K562 (cell line): ENCODE measurements around the gene RAB43. TPM values are rescaled to one million over a fixed set of nuclear protein-coding genes. Genes with fewer than 3 reads are reported as not detected.

Experiments used
- ATAC-seq: fragments of 200-7000 bp; cut with Tn5 transposase; 3 replicates; pipeline ENCODE4 v1.9.1; 2020; ENCODE audit warnings: moderate library complexity
- BruUV-seq: library from RNA; stranded (reverse); fragments of 400-500 nt; replicated peaks from 2 replicates; lab custom pipeline; 2021; lab: Mats Ljungman, UMichigan
- CTCF ChIA-PET: fragments of 300-600 bp; formaldehyde crosslinking; extraction: SDS; loops from one replicate; lab custom pipeline; 2021; ENCODE audit warnings: low intra/inter-chr PET ratio; lab: Yijun Ruan, JAX
- POLR2A ChIA-PET: fragments of 300-600, 350-650 bp; sonication (Branson Sonifier 250); formaldehyde crosslinking; extraction: SDS; loops from one replicate; lab custom pipeline; 2021; ENCODE audit warnings: antibody characterized with exemption, inconsistent platforms; lab: Yijun Ruan, JAX
- DNase-seq, 4 experiments: peaks; one replicate each; pipeline versions ENCODE4 v3.0.0 to v3.0.0-alpha.2; 2011 to 2018; ENCODE audit warnings: low spot score in 3 of 4, mixed read lengths in 3 of 4; ENCODE audit errors: extremely low read depth in 1 of 4
- FAIRE-seq: peaks from 2 replicates; lab custom pipeline; 2011; peaks lifted over from hg19 to GRCh38; lab: Jason Lieb, UNC
- H2AFZ ChIP-seq: 2 replicates; pipeline ENCODE4 v1.6.0; 2011; ENCODE audit warnings: low read depth, low read length, control low read depth, inconsistent platforms
- H3K27ac ChIP-seq: fragments of 200-600 bp; 3 replicates; pipeline ENCODE4 v1.8.0; 2011; ENCODE audit warnings: low read depth, mild to moderate bottlenecking, control low read depth, inconsistent platforms, low read length, moderate library complexity, mixed read lengths; ENCODE audit errors: extremely low read depth
- H3K27me3 ChIP-seq, 2 experiments: fragments of 300-600 bp in 1 of 2; 2 replicates in 1 of 2; 3 replicates in 1 of 2; pipeline versions ENCODE4 v1.6.0 to v1.8.0; 2011; ENCODE audit warnings: inconsistent platforms in 2 of 2, low read length in 2 of 2, mild to moderate bottlenecking in 1 of 2, mixed read lengths in 1 of 2, moderate library complexity in 1 of 2; ENCODE audit not compliant: control insufficient read depth in 2 of 2, insufficient read depth in 2 of 2
- H3K36me3 ChIP-seq: fragments of 300-600 bp; 3 replicates; pipeline ENCODE4 v1.8.0; 2011; ENCODE audit warnings: mild to moderate bottlenecking, low read length, inconsistent platforms; ENCODE audit not compliant: control insufficient read depth, insufficient read depth
- H3K4me1 ChIP-seq, 2 experiments: fragments of 200-600 bp in 1 of 2; replicated peaks in 1 of 2; 2 replicates in 1 of 2; 3 replicates in 1 of 2; pipeline versions ENCODE4 v1.5.1 to v1.8.0; 2011; ENCODE audit warnings: inconsistent platforms in 2 of 2, low read length in 2 of 2, mild to moderate bottlenecking in 1 of 2, mixed read lengths in 1 of 2, moderate library complexity in 1 of 2; ENCODE audit not compliant: control insufficient read depth in 2 of 2, insufficient read depth in 2 of 2
- H3K4me2 ChIP-seq: 2 replicates; pipeline ENCODE4 v1.6.1; 2011; ENCODE audit warnings: low read length, control low read depth, inconsistent platforms, mixed read lengths; ENCODE audit not compliant: insufficient read depth
- H3K4me3 ChIP-seq: fragments of 200-600 bp; sonication (generic), shearing (Covaris generic); 2 replicates; pipeline ENCODE4 v1.5.1; 2016; ENCODE audit warnings: control low read depth, inconsistent platforms
- H3K79me2 ChIP-seq: fragments of 200-600 bp; 3 replicates; pipeline ENCODE4 v1.8.0; 2011; ENCODE audit warnings: low read length, inconsistent platforms; ENCODE audit not compliant: control insufficient read depth, insufficient read depth
- H3K9ac ChIP-seq, 2 experiments: 2 replicates each; pipeline versions ENCODE4 v1.6.0 to v1.6.1; 2011; ENCODE audit warnings: low read depth in 2 of 2, low read length in 2 of 2, control low read depth in 1 of 2, inconsistent platforms in 1 of 2, mild to moderate bottlenecking in 1 of 2, mixed read lengths in 1 of 2; ENCODE audit not compliant: insufficient read depth in 1 of 2
- H3K9me1 ChIP-seq: one replicate; pipeline ENCODE4 v1.6.0; 2011; ENCODE audit warnings: inconsistent platforms, mild to moderate bottlenecking, low read length, moderate library complexity; ENCODE audit not compliant: control insufficient read depth, insufficient read depth
- H3K9me3 ChIP-seq: replicated peaks from 2 replicates; pipeline ENCODE4 v1.5.1; 2011; ENCODE audit warnings: low read depth, low read length, inconsistent platforms; ENCODE audit not compliant: control insufficient read depth, insufficient read depth
- H4K20me1 ChIP-seq: replicated peaks from 2 replicates; pipeline ENCODE4 v1.6.1; 2011; ENCODE audit warnings: low read length, inconsistent platforms, mixed read lengths; ENCODE audit not compliant: control insufficient read depth, insufficient read depth
- EGR1 ChIP-seq: fragments of 450-650 bp; conservative IDR thresholded peaks from 2 replicates; pipeline ENCODE4 v1.6.1; 2017; ENCODE audit warnings: mild to moderate bottlenecking
- GATAD2B ChIP-seq: fragments of 450-650 bp; IDR thresholded peaks from 2 replicates; pipeline ENCODE4 v1.6.1; 2017; ENCODE audit warnings: mild to moderate bottlenecking, borderline replicate concordance
- MCM3 ChIP-seq: fragments of 450-650 bp; IDR thresholded peaks from 2 replicates; pipeline ENCODE4 v1.6.1; 2016
- NCOA2 ChIP-seq, 2 experiments: fragments of 450-650 bp; IDR thresholded peaks; 2 replicates each; pipeline ENCODE4 v1.6.1; 2018; ENCODE audit warnings: mild to moderate bottlenecking in 2 of 2, moderate library complexity in 1 of 2; ENCODE audit not compliant: partially characterized antibody in 2 of 2
- PKNOX1 ChIP-seq: fragments of 450-650 bp; IDR thresholded peaks from 2 replicates; pipeline ENCODE4 v1.6.1; 2016
- POLR2AphosphoS5 ChIP-seq: IDR thresholded peaks from 2 replicates; pipeline ENCODE4 v1.6.1; 2011; ENCODE audit warnings: mild to moderate bottlenecking, low read depth, low read length, moderate library complexity; ENCODE audit not compliant: control insufficient read depth, insufficient read depth
- SRSF3 ChIP-seq: fragments of 200-400 bp; formaldehyde crosslinking; IDR thresholded peaks from 2 replicates; pipeline ENCODE4 v1.6.1; 2016; ENCODE audit warnings: mild to moderate bottlenecking, low read length, moderate library complexity; ENCODE audit not compliant: insufficient read depth
- ZFP1 ChIP-seq: fragments of 450-650 bp; formaldehyde crosslinking; IDR thresholded peaks from 2 replicates; pipeline ENCODE4 v1.4.0; 2020; ENCODE audit warnings: mild to moderate bottlenecking, mixed read lengths
- ZNF695 ChIP-seq: fragments of 450-650 bp; formaldehyde crosslinking; IDR thresholded peaks from 2 replicates; pipeline ENCODE4 v1.4.0; 2020; ENCODE audit warnings: mild to moderate bottlenecking, moderate library complexity
- ZNF740 ChIP-seq, 3 experiments: fragments of 200-800 bp in 1 of 3; sonication (Bioruptor generic) in 1 of 3; sonication (generic) in 1 of 3; formaldehyde crosslinking in 1 of 3; IDR thresholded peaks; 2 replicates each; pipeline versions ENCODE4 v1.6.1 to v1.8.0; 2016 to 2022; ENCODE audit warnings: mild to moderate bottlenecking in 2 of 3, missing compliant biosample characterization in 2 of 3, missing genetic modification characterization in 2 of 3, missing genetic modification reagents in 1 of 3
- ZNF830 ChIP-seq: fragments of 250-450 bp; sonication (Bioruptor Pico); IDR thresholded peaks from 2 replicates; pipeline ENCODE4 v1.5.0; 2021; ENCODE audit warnings: mild to moderate bottlenecking
- WGBS: fragments of 100-300 bp; shearing (Covaris generic); methylation state at CpG from one replicate; pipeline ENCODE4 v1.1.6; 2016; ENCODE audit warnings: low coverage, mixed read lengths; ENCODE audit not compliant: insufficient coverage; ENCODE audit errors: missing lambda C conversion rate; 5-methylcytosine and 5-hydroxymethylcytosine counted together
- in situ Hi-C: fragments of 300-500 bp; cut with MboI; formaldehyde crosslinking; loops from 4 replicates; pipeline ENCODE4 v1.15.0; 2018; ENCODE audit warnings: inconsistent platforms, mixed read lengths
- intact Hi-C: fragments of 100-400 bp; cut with micrococcal nuclease; formaldehyde crosslinking; loops from 2 replicates; pipeline ENCODE4 v1.14.2; 2022
- polyA plus RNA-seq, 8 experiments: library from polyadenylated mRNA; depleted of rRNA in 4 of 8; stranded (reverse) in 5 of 8; unstranded in 3 of 8; fragments of >200 nt; fragmentation: Nextera tagmentation in 2 of 8; fragmentation: Illumina TruSeq in 1 of 8; extraction: Ambion mirVana in 2 of 8; extraction: Trizol in 1 of 8; gene quantifications; 2 replicates each; pipeline versions ENCODE4 v1.2.1 to v1.2.3, GENCODE V29; 2011 to 2014; ENCODE audit warnings: inconsistent platforms in 1 of 8, missing spikeins in 1 of 8
- total RNA-seq, 7 experiments: library from RNA; depleted of rRNA in 6 of 7; stranded (reverse); fragments of >200 nt in 6 of 7; fragmentation: Illumina TruSeq in 2 of 7; extraction: Trizol in 2 of 7; gene quantifications; 2 replicates each; pipeline versions ENCODE4 v1.2.1 to v1.2.3, GENCODE V29; 2011 to 2021; ENCODE audit warnings: low replicate concordance in 1 of 7

Gene RAB43
- total and polyA plus RNA-seq, 9 of the 15 experiments (the other 6 are each of a cell fraction or from before 2014, with no cell fraction given) = 0.04 to 6.8 (median 1.7) TPM; not detected in 2

GRCh38 chr3:129051871-129052340, 69.7 kb downstream of the RAB43 start:
- in situ Hi-C loops (loop anchor here (5.0 kb wide), 1 partner anchor 190 kb away; no protein-coding TSS in a partner anchor), intact Hi-C loops (loop anchor here (2.0 to 5.0 kb wide), 2 partner anchors 35 to 195 kb away; partner anchors contain the start of gene COPG1)
- no peak for DNase-seq
- BruUV-seq = no TSS peak
- no peaks in the 10 kb centered on the region for H3K79me2 ChIP-seq
- no peaks in the 10 kb centered on the region for H3K36me3 ChIP-seq
- no peaks in the 10 kb centered on the region for H3K9me1 ChIP-seq
- ChIA-PET CTCF (interaction anchor here (0.6 kb wide), 1 partner anchor 36 kb away, joined by 3 read pairs; no protein-coding TSS in a partner anchor), POLR2A (no interaction called here)
- H3K4me2 ChIP-seq = no peak overlapping the region
- H3K27ac ChIP-seq = no peak overlapping the region
- H4K20me1 ChIP-seq = no peaks in the 10 kb centered on the region
- H3K27me3 ChIP-seq = no peaks in the 10 kb centered on the region
- peak overlapping the region in 1 of 2 experiments; percentile 61; a peak in 1 of 4 replicates for H3K9ac ChIP-seq
- peaks cover 30 to 38% of the 10 kb centered on the region in 2 experiments; a peak in 4 of 5 replicates for H3K4me1 ChIP-seq
- TF ChIP-seq EGR1 = no peak
- WGBS = 16% methylated on average over 5 of the region's 5 CpGs
- no peak for FAIRE-seq
- no peak overlapping the region for H3K4me3 ChIP-seq
- peak overlapping the region; percentile 63; the same call in 1 of the 2 replicates for H2AFZ ChIP-seq
- no peaks in the 10 kb centered on the region for H3K9me3 ChIP-seq
- ATAC-seq = no peak

GRCh38 chr3:129050556-129051295, 70.9 kb downstream of the RAB43 start:
- H2AFZ ChIP-seq = no peak overlapping the region
- H3K4me3 ChIP-seq = no peak overlapping the region
- H3K9me3 ChIP-seq = no peaks in the 10 kb centered on the region
- in situ Hi-C loops (loop anchor here (5.0 kb wide), 1 partner anchor 192 kb away; no protein-coding TSS in a partner anchor), intact Hi-C loops (loop anchor here (5.0 kb wide), 1 partner anchor 197 kb away; the partner anchor contains the start of gene COPG1)
- no peaks in the 10 kb centered on the region for H3K36me3 ChIP-seq
- H3K27ac ChIP-seq = no peak overlapping the region
- H3K79me2 ChIP-seq = no peaks in the 10 kb centered on the region
- BruUV-seq = no TSS peak
- WGBS = 39% methylated on average over 12 of the region's 12 CpGs
- no peak for DNase-seq
- no peaks in the 10 kb centered on the region for H3K9me1 ChIP-seq
- no peaks in the 10 kb centered on the region for H3K27me3 ChIP-seq
- no peak for FAIRE-seq
- ATAC-seq = no peak
- TF ChIP-seq ZFP1 (no peak), MCM3 (no peak), ZNF695 (no peak), NCOA2 (IDR thresholded peaks at IDR 0.05; ENCODE audit: partially characterized antibody in 2 of 2) (no peak), GATAD2B (no peak), ZNF830 (no peak), POLR2AphosphoS5 (no peak), ZNF740 (CRISPR knock-in tag; IDR thresholded peaks at IDR 0.05) (no peak), ZNF740 (tag; IDR thresholded peaks at IDR 0.05) (no peak), PKNOX1 (no peak), SRSF3 (no peak)
- TF ChIP-seq, all 486 proteins: peak for 0
- Histone ChIP-seq H3K9ac (peak overlapping the region in 1 of 2 experiments; percentile 52; a peak in 1 of 4 replicates), H3K4me1 (peaks cover 19 to 26% of the 10 kb centered on the region in 2 experiments; a peak in 4 of 5 replicates), H4K20me1 (no peaks in the 10 kb centered on the region), H3K4me2 (no peak overlapping the region)
- ChIA-PET CTCF (interaction anchor here (0.6 kb wide), 1 partner anchor 35 kb away, joined by 3 read pairs; no protein-coding TSS in a partner anchor), POLR2A (no interaction called here)
